PC-3 (cell line): ENCODE data around the gene TANGO2. TPM values are rescaled to one million over a fixed set of nuclear protein-coding genes. Genes with fewer than 3 reads are reported as not detected.

Experiments used
- ATAC-seq: fragments of 200-7000 bp; cut with Tn5 transposase; 2 replicates; pipeline ENCODE4 v1.9.1; 2020; ENCODE audit warnings: mild to moderate bottlenecking, moderate library complexity
- BruUV-seq: library from RNA; stranded (reverse); fragments of 400-500 nt; replicated peaks from 2 replicates; lab custom pipeline; 2021; lab: Mats Ljungman, UMichigan
- CTCF ChIA-PET: fragments of 300-600 bp; sonication (Branson Sonifier 250); formaldehyde crosslinking; loops from one replicate; lab custom pipeline; 2022; ENCODE audit warnings: antibody characterized with exemption; lab: Charles Lee
- POLR2A ChIA-PET: fragments of 300-600 bp; sonication (Branson Sonifier 250); formaldehyde crosslinking; loops from one replicate; lab custom pipeline; 2022; ENCODE audit warnings: antibody characterized with exemption; ENCODE audit not compliant: unreplicated experiment; lab: Charles Lee
- DNase-seq: peaks from one replicate; pipeline ENCODE4 v3.0.0-alpha.2; 2015
- H2AFZ ChIP-seq: fragments of 300-600 bp; sonication (generic); 2 replicates; pipeline ENCODE4 v1.6.0; 2016; ENCODE audit warnings: antibody characterized with exemption, low read length
- H3F3A ChIP-seq: fragments of 300-600 bp; sonication (generic); one replicate; pipeline ENCODE4 v1.6.0; 2017; ENCODE audit warnings: antibody characterized with exemption, low read length, control low read depth, mild to moderate bottlenecking; ENCODE audit not compliant: unreplicated experiment
- H3K27ac ChIP-seq: fragments of 300-600 bp; sonication (generic); 2 replicates; pipeline ENCODE4 v1.5.1; 2016; ENCODE audit warnings: mild to moderate bottlenecking, low read length
- H3K27me3 ChIP-seq: fragments of 300-600 bp; sonication (generic); 2 replicates; pipeline ENCODE4 v1.6.1; 2016; ENCODE audit warnings: low read length, mixed read lengths
- H3K36me3 ChIP-seq: fragments of 300-600 bp; sonication (generic); 2 replicates; pipeline ENCODE4 v1.6.1; 2016; ENCODE audit warnings: low read depth, mixed run types, low read length, mixed read lengths
- H3K4me1 ChIP-seq: fragments of 300-600 bp; sonication (generic); 2 replicates; pipeline ENCODE4 v1.5.1; 2016; ENCODE audit warnings: low read length; ENCODE audit not compliant: insufficient read depth
- H3K4me2 ChIP-seq: fragments of 300-600 bp; sonication (generic); 2 replicates; pipeline ENCODE4 v1.6.0; 2016; ENCODE audit warnings: low read length
- H3K4me3 ChIP-seq: fragments of 300-600 bp; sonication (generic); 2 replicates; pipeline ENCODE4 v1.5.1; 2016; ENCODE audit warnings: mild to moderate bottlenecking, low read length, mixed read lengths
- H3K79me2 ChIP-seq: fragments of 300-600 bp; sonication (generic); 2 replicates; pipeline ENCODE4 v1.6.1; 2017; ENCODE audit warnings: low read length, mixed read lengths
- H3K9ac ChIP-seq: fragments of 300-600 bp; sonication (generic); 2 replicates; pipeline ENCODE4 v1.6.0; 2016; ENCODE audit warnings: mild to moderate bottlenecking, low read length
- H3K9me2 ChIP-seq: fragments of 300-600 bp; sonication (generic); replicated peaks from 2 replicates; pipeline ENCODE4 v1.6.1; 2016; ENCODE audit warnings: mixed run types, low read length, mixed read lengths
- H3K9me3 ChIP-seq: fragments of 300-600 bp; sonication (generic); 2 replicates; pipeline ENCODE4 v1.6.1; 2016; ENCODE audit warnings: low read length, mixed read lengths
- H4K20me1 ChIP-seq: fragments of 300-600 bp; sonication (generic); 2 replicates; pipeline ENCODE4 v1.6.1; 2016; ENCODE audit warnings: low read length, mixed read lengths
- EZH2 ChIP-seq: fragments of 300-600 bp; sonication (generic); IDR thresholded peaks from one replicate; pipeline ENCODE4 v1.6.1; 2017; ENCODE audit warnings: antibody characterized with exemption, mild to moderate bottlenecking, low read length; ENCODE audit not compliant: unreplicated experiment
- EZH2phosphoT487 ChIP-seq: fragments of 300-600 bp; sonication (generic); IDR thresholded peaks from 2 replicates; pipeline ENCODE4 v1.6.1; 2018; ENCODE audit warnings: mild to moderate bottlenecking, antibody characterized with exemption, low read length, borderline replicate concordance
- intact Hi-C: fragments of 100-400 bp; cut with micrococcal nuclease; formaldehyde crosslinking; loops from 2 replicates; pipeline ENCODE4 v1.9.0; 2023
- total RNA-seq: library from RNA; depleted of rRNA; stranded (reverse); fragments of >200 nt; gene quantifications from 2 replicates; pipeline ENCODE4 v1.2.3, GENCODE V29; 2014
- TF ChIP-seq, protein P1 (sequence below): fragments of 300-600 bp; sonication (generic); conservative IDR thresholded peaks from 2 replicates; pipeline ENCODE4 v1.5.1; 2017; ENCODE audit warnings: antibody characterized with exemption, low read depth, mild to moderate bottlenecking, low read length

Gene TANGO2
- total RNA-seq, 1 experiment from 2014 or later, result 23.5 TPM

GRCh38 chr22:20069331-20070042 is 48.6 kb downstream of the TANGO2 start:
- Histone ChIP-seq H3K9ac (no peak overlapping the region), H3K79me2 (no peaks in the 10 kb centered on the region), H3K36me3 (no peaks in the 10 kb centered on the region), H4K20me1 (no peaks in the 10 kb centered on the region), H3K9me2 (no peaks in the 10 kb centered on the region), H2AFZ (no peak overlapping the region), H3F3A (no peaks in the 10 kb centered on the region), H3K27me3 (no peaks in the 10 kb centered on the region), H3K9me3 (no peaks in the 10 kb centered on the region), H3K4me3 (no peak overlapping the region), H3K27ac (no peak overlapping the region), H3K4me1 (no peaks in the 10 kb centered on the region), H3K4me2 (no peak overlapping the region)
- ChIA-PET CTCF (no interaction called here), POLR2A (interaction anchor here (0.6 kb wide), 1 partner anchor 280 kb away, joined by 4 read pairs; no protein-coding TSS in a partner anchor)
- intact Hi-C loops, result no loop called here
- BruUV-seq, result no TSS peak
- TF ChIP-seq, protein P1, sequence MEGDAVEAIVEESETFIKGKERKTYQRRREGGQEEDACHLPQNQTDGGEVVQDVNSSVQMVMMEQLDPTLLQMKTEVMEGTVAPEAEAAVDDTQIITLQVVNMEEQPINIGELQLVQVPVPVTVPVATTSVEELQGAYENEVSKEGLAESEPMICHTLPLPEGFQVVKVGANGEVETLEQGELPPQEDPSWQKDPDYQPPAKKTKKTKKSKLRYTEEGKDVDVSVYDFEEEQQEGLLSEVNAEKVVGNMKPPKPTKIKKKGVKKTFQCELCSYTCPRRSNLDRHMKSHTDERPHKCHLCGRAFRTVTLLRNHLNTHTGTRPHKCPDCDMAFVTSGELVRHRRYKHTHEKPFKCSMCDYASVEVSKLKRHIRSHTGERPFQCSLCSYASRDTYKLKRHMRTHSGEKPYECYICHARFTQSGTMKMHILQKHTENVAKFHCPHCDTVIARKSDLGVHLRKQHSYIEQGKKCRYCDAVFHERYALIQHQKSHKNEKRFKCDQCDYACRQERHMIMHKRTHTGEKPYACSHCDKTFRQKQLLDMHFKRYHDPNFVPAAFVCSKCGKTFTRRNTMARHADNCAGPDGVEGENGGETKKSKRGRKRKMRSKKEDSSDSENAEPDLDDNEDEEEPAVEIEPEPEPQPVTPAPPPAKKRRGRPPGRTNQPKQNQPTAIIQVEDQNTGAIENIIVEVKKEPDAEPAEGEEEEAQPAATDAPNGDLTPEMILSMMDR, result no peak
- TF ChIP-seq EZH2 (no peak), EZH2phosphoT487 (no peak)
- DNase-seq (no peak), ATAC-seq (no peak)

DNA sequence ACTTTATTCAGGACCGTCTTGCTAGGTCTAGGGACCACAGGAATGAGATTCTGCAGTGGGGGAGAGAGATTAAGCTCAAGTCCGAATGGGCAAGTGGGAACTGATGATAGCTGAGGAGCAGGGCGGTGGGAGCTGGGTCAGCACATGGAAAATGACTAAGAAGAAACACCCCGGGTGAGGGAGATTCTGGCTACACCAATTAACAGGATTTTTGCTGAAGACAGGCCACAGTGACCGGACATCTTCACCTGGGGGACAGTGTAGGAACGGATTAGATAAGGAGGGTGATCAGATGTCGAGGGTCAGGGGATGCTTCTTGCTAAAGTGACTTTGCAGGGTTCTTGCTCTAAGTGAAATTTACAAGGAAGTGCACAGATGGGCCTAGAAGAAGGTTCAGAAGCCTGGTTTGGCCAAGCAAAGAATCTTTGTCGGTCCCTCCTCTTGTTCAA is 50.6 kb downstream of the TANGO2 start:
- no TSS peak for BruUV-seq
- H3K4me1 ChIP-seq, result no peaks in the 10 kb centered on the region
- H3K9me3 ChIP-seq, result no peaks in the 10 kb centered on the region
- no peaks in the 10 kb centered on the region for H4K20me1 ChIP-seq
- H2AFZ ChIP-seq, result no peak overlapping the region
- no peaks in the 10 kb centered on the region for H3F3A ChIP-seq
- ChIA-PET CTCF (no interaction called here), POLR2A (no interaction called here)
- H3K79me2 ChIP-seq, result no peaks in the 10 kb centered on the region
- no peak overlapping the region for H3K9ac ChIP-seq
- no peak for ATAC-seq
- intact Hi-C loops, result no loop called here
- no peak overlapping the region for H3K27ac ChIP-seq
- no peak overlapping the region for H3K4me2 ChIP-seq
- no peak overlapping the region for H3K4me3 ChIP-seq
- H3K9me2 ChIP-seq, result no peaks in the 10 kb centered on the region
- no peaks in the 10 kb centered on the region for H3K36me3 ChIP-seq
- no peak for DNase-seq
- TF ChIP-seq EZH2, result no peak
- TF ChIP-seq, protein P1, result no peak
- no peak for TF ChIP-seq EZH2phosphoT487
- H3K27me3 ChIP-seq, result no peaks in the 10 kb centered on the region

GRCh38 chr22:20076627-20077172 is 55.8 kb downstream of the TANGO2 start:
- Histone ChIP-seq H3K9ac (no peak overlapping the region), H3K9me2 (no peaks in the 10 kb centered on the region), H3K27me3 (no peaks in the 10 kb centered on the region), H3F3A (no peaks in the 10 kb centered on the region), H2AFZ (no peak overlapping the region), H3K4me1 (peaks cover 7% of the 10 kb centered on the region; the same call in 1 of the 2 replicates), H3K27ac (no peak overlapping the region), H3K4me2 (no peak overlapping the region), H3K4me3 (no peak overlapping the region), H3K36me3 (no peaks in the 10 kb centered on the region), H4K20me1 (no peaks in the 10 kb centered on the region), H3K79me2 (peaks cover 14% of the 10 kb centered on the region), H3K9me3 (no peaks in the 10 kb centered on the region)
- ATAC-seq, result no peak
- no peak for DNase-seq
- TF ChIP-seq EZH2phosphoT487 (no peak), EZH2 (no peak)
- TF ChIP-seq, protein P1, result no peak
- ChIA-PET POLR2A (no interaction called here), CTCF (no interaction called here)
- intact Hi-C loops, result no loop called here
- BruUV-seq, result no TSS peak
